HG03103 (cell line): Measurements from ENCODE around the gene SPC24.
"Not testable (repeated sequence)": the region's sequence is repeated elsewhere in the genome, so short reads cannot be mapped to it uniquely, and the experiment has no call there.

Source experiments
- ATAC-seq: cut with Tn5 transposase; IDR thresholded peaks from one replicate; pipeline ENCODE4 v1.9.1; 2021; ENCODE audit warnings: low read depth; ENCODE audit not compliant: unreplicated experiment

Gene SPC24

DNA sequence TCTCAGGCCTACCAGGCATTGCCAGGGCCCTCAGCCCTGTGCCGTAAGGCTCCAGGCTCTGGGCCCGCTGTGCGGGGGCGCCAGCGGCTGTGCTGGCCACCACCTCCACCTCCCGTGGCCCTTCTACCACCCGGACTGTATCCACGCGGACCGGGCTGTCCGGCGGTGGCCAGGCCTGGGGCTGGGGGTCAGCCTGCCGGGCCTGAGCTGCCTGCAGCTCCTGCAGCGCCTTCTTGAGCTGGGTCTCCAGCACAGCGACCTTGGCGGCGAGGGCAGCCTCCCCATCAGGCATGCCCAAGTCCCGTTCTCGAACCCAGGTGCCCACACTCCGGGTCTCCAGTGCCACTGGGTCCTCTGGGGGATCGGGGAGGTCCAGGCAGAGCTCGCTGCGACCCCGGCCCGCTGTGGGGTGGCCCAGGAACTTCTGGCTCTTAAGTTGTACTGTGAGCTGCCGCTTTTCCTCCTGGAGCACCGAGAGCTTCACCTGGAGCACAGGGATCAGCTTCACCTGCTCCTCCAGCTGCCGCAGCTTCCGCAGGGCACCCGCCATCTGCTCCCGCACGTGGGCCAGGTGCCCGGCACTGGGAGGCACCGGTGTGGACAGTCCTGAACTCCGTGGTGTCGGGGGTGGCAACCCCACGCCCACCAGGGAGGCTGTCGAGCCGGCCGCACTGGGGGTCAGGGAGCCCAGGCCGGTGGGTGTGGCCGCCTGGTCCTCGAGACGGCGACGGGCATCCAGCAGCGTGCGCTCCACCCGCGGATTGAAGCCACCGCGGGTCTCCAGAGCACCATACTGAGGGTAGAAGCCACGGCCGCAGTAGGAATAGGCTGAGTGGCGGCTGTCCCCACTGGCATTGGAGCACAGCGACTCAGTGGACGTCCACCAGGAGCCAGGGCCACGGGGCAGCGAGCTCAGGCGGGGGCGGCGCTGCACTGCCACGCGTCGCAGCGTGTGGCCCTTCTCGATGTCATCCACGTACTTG is 37.7 kb upstream of the SPC24 start:
- ATAC-seq = no peak

DNA sequence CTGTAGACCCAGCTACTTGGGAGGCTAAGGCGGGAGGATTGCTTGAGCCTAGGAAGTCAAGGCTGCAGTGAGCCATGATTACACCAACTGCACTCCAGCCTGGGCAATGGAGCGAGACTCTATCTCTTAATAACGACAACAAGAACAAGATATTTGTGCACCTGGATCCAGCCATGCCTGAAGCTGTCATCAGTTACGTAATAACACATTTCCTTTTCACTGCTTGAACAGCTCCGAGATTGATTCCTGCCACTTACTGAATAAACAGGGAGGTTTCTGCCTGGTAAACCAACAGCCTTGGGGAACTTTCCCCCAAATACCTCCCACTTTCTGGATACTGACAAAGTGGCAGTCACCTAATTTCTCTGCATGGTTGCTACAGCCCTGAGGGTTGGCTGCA is 36.4 kb upstream of the SPC24 start:
- no peak for ATAC-seq

DNA sequence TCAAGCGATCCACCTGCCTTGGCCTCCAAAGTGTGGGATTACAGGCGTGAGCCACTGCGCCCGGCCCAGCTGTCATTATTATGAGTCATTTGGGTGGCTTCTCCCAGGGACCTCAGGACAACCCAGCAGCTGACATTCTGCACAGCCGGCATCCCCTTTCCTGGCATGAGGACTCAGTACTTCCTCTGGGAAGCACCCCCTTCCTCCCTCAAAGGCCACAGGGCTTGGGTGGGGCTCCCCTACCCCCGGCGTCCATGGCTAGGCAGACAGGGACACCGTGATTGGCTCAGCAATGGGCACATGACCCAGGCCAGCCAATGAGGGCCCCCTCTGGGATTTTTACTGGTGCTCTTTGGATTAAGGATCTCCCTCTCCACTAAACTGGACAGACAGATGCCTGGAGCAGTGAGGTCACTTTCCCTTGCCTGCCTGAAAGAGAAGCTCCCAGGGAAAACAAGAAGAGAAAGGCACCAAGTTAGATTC is 35.7 kb upstream of the SPC24 start:
- ATAC-seq = no peak

DNA sequence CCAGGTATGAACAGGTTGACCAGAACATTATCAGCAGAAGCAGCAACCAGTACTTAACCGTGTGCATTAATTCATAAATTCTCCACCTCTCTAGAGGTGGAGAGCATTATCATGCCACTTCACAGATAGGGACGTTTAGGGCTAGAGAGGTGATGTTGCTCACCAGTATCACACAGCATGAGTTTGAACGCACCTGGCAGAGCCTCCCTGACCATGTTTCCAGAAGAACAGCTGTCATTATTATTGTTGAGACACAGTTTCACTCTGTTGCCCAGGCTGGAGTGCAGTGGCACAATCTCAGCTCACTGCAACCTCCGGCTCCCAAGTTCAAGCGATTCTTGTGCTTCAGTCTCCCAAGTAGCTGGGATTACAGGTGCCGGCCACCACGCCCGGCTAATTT is 34.9 kb upstream of the SPC24 start:
- no peak for ATAC-seq

DNA sequence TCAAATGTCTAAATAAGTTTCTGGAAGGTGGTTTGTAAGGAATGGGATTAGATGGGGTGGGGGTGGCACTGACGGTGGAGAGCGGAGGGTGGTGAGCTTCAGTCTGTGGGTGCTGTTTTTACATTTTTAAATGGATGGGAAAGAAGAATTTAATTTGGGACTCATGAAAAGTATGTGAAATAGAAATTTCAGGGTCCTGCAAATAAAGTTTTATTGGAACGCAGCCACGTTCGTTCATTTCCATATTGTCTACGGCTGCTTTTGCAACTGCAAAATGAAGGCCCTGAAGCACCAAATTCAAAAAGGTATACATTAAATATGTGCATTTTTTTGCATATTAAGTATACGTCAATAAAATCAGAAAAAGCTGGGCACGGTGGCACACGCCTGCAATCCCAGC is 31.9 kb upstream of the SPC24 start:
- ATAC-seq = no peak

DNA sequence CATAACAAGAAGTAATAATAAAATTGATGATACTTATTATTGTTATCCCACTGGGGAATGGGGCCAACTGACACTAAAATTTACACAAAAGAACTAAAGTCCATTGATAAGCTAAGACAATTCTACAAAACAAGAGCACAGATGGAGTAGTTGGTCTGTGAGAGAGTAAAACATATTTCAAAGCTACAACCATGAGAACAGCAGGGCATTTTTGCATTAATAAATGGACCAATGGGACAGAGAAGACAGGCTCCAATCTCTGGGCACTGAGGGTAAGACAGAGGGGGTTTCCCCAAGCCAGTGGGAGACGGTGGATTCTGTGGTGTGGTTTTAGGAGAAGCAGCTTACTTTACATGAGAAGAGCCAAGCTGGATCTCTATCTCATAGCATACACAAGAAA is 27.4 kb upstream of the SPC24 start:
- no peak for ATAC-seq

DNA sequence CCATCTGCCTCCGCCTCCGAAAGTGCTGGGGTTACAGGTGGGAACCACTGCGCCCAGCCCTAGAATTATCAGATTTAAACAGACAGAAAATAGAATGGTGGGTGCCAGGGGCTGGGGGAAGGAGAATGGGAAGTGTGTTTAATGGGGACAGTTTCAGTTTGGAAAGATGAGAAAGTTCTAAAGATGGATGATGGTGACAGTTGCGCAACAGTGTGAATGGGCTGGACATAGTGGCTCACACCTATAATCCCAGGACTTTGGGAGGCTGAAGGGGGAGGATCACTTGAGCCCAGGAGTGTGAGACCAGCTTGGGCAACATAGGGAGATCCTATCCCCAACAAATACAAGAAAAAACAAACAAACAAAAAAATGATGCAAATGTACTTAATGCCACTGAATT is 25.9 kb upstream of the SPC24 start:
- ATAC-seq = no peak

DNA sequence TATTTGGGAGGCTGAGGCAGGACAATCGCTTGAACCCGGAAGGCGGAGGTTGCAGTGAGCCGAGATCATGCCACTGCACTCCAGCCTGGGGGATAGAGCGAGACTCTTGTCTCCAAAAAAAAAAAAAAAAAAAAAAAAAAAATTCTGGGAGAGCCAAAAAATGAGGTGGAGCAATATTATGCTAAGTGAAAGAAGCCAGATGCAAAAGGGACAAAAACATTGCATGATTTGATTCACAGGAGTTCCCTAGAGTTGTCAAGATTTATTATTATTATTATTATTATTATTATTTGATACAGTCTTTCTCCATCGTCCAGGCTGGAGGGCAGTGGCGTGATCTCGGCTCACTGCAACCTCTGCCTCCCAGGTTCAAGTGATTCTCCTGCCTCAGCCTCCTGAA is 25.4 kb upstream of the SPC24 start:
- ATAC-seq = not testable (repeated sequence)

DNA sequence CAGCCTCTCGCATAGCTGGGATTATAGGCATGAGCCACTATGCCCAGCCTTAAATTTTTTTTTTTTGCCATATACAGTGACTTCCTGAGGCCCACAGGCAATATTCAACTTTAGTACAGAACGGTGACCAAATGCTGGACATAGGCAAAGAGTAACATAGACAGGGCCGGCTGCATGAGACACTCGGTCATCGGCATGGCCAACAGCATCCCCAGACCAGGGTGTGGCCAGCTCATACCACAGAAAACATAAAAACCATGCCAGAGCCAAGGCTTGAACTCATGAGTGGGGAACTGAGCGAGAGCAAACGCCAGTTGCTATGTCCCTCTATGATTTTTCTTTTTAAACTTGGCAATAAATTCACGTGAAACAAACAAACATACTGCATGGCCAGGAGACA is 24.8 kb upstream of the SPC24 start:
- no peak for ATAC-seq

DNA sequence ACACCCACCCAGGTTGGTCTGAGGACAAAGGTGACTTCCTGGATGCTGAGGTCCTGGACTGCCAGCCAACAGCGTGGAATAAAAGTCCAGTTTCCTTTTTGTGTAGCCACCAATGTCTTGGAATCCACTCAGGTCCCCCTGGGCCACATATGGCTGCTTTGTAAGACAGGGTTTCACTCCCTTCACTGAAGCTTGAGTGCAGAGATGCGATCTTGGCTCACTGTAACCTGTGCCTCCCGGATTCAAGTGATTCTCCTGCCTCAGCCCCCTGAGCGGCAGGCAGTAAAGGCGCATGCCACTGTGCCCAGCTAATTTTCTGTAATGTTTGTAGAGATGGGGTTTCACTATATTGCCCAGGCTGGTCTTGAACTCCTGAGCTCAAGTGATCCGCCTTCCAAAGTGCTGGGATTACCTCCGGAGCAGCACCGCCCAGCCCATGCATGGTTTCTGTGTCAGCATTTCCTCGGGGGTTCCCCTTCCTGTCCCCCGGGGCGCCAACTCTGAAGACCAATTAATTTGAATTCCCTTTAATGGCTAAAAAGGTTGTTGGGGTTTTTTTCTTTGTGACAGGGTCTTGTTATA is 24.2 kb upstream of the SPC24 start:
- no peak for ATAC-seq

DNA sequence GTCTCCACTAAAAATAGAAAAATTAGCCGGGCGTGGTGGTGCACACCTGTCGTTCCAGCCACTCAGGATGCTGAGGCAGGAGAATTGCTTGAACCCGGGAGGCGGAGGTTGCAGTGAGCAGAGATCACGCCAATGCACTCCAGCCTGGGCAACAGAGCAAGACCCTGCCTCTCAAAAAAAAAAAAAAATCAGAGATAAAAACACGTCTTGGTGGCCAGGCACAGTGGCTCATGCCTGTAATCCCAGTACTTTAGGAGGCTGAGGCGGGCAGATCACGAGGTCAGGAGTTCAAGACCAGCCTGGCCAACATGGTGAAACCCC is 23.5 kb upstream of the SPC24 start:
- not testable (repeated sequence) for ATAC-seq

DNA sequence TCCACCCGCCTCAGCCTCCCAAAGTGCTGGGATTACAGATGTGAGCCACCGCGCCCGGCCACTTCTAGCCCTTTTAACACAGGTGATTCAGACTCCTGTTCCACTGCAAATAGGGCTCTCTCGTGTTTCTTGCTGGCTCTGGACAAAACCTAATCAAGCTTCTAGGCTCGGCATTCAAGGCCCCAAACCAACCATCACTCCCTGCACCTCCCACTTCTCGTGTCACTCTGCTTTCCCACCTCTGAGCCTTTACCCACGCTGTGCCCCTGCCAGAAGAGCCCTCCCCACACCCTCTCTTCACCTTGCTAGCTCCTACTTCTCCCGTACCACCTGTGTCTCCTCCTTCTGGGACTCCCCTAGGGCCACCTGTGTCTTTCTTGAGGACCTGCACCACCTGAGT is 22.0 kb upstream of the SPC24 start:
- ATAC-seq = no peak

DNA sequence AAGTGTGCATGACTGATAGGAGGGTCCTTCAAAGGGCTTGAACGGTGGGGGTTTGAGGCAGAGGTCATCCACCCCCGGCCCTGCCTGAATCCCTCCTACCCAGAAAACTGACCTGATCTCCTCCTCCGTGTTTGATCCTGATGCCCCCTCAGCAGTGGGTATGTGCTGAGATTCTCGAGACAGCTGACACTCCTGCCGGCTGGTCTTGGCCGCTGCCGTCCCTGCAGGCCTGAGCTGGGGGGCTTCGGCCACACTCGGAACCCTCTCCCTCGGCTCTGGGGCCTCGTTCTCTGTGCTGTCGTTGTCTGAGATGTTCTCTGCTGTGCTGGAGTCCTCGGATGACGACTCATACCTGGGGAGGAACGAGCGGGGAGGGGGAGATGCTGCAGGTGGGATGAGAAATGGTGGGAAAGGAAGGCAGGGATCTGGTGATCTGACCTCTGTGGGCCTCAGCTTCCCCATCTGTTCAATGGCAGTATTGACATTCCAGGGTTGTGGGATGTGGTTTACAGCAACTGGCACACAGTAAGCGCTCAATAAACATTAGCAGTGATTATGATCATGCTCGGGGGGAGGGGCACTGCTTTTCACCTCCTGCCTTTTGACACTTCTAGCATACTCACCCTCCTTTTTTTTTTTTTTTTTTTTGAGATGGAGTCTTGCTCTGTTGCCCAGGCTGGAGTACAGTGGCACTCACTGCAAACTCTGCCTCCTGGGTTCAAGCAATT is 21.0 kb upstream of the SPC24 start:
- no peak for ATAC-seq

DNA sequence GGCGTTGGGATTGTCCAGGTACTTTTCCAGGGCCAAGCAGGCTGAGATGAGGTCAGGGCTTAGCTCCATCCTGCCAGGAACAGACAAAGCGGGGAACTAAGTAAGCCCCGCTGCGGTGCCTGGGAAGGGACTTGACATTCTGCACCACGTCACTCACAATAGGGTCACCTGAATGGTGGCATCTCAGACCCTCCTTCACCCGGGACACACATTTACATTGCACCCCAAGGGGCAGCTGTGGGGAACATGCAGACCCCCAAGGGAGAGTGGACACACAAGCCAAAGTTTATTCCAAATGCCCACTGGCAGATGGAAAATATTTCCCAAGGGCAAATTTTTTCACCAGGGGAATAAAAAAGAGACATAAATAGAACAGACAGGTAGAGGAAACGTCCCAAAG is 20.3 kb upstream of the SPC24 start:
- no peak for ATAC-seq

DNA sequence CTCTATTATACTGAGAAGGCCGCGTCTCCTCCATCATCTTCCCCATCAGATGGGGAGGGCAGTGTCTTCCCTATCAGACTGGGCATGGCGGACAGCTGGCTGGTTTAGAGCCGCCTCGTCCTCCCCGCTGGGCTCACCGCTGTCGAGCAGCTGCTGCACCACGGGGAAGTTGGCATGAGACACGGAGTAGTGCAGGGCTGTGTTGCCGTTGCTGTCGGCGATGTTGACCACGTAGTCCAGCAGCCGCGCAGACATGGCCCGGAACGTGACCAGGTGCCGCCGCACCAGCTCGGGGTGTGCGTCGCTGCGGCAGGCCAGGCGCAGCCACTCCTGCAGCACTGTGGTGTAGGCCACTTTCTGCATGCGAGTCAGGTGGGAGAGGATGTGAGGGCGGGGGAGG is 18.8 kb upstream of the SPC24 start:
- ATAC-seq = no peak

DNA sequence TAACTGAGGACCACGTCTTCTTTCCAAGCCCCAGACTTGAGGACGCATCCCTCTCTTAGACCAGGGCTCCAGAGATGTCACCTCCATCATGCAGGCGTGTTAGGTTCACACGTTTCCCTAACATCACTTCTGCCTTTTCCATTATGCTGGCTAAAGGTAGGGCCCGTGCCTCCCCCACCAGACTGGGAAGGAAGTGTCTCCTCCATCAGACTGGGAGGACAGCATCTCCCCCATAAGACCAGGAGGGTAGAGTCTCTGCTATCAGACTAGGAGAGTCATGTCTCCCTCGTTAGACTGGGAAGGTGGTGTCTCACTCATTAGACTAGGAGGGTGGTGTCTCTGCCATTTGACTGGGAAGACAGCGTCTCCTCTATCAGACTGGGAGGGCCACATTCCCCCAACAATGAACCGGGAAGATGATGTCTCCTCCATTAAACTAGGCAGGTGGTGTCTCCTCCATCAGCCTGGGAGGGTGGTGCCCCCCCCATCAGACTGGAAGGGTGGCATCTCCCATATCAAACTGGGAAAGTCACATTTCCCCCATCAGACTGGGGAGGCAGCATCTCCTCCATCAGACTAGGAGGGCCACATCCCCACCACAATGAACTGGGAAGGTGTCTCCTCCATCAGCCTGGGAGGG is 18.1 kb upstream of the SPC24 start:
- no peak for ATAC-seq

DNA sequence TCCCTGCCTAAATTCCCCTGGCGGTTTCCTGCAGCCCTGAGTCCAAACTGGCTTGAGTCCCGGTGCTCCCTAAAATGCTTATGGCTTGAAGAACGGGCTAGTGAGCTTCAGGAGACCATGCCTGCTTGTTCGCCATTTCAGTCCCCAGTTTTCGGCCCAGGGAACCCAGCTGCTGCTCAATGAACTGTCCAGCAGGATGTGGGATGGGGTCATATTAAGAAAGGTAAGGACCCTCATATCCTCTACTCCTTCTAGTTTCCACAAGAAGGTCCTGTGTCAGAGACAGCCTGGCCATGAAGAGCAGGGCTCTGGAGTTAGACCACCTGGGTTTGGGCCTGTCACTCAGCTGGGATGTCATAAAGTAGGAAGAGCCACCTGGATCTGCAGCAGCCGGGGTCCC is 17.0 kb upstream of the SPC24 start:
- no peak for ATAC-seq

DNA sequence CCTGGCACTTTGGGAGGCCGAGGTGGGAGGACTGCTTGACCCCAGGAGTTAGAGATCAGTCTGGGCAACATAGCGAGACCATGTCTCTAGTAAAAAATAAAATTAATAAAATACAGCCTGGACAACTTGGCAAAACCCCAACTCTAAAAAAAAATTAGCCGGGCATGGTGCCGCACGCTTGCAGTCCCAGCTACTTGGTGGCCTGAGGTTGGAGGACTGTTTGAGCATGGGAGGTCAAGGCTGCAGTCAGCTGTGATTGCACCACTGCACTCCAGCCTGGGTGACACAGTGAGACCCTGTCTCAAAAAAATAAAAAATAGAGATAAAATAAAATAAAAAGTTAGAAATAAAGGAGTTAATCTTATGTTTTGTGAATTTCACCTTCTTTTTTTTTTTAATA is 15.6 kb upstream of the SPC24 start:
- ATAC-seq = no peak

DNA sequence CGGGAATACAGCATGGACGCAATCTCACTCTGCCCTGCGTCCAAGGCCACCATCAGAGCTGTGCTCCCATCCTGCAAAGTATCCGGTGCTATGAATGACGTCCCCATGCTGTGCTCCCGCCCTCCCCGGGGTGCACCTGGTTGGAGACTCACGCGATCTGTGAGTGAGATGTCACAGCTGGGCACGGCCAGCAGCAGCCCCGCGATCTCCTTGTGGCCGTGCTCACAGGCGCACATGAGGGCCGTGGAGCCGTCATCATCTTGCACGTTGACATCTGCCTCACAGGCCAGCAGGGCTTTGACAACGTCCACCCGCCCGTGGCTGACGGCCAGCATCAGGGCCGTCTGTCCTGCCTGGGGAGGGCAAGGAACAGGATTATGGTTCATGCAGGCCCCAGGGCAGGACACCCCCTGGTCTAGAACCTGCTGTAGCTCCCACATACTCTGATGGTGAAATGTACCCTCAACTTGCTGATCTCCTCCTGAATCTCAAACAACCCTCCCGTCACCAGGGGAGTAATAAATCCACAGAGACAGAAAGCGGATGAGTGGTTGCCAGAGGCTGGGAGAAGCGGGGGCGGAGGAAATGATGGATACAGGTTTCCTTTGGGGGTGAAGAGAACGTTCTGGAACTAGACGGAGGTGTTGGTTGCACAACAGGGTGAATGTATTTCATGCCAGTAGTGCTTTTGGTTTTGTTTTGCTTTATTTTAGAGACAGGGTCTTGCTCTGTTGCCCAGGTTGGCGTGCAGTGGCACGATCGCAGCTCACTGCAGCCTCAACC is 14.5 kb upstream of the SPC24 start:
- no peak for ATAC-seq

DNA sequence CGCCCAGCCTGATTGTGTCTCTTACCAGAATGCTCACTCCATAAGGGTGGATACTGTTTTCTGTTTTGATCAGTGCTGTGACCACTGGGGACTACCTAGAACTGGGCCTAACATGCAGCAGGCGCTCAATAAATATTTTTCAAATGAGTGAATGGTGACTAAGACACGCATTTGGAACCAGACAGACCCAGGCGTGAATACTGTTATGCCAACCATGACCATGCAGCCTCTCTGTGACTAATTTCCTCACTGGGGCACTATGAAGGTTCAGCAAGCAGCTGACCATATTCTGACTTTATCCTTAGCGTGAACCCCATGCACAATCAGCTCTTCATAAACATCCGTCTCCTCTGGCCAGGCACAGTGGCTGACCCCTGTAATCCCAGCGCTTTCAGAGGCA is 13.0 kb upstream of the SPC24 start:
- no peak for ATAC-seq
